GM12874 (cell line): ENCODE results near the gene SIRT5.

ENCODE experiments used
- CTCF ChIP-seq: IDR thresholded peaks from 2 replicates; pipeline ENCODE4 v1.5.1; 2011; ENCODE audit warnings: low read depth, mild to moderate bottlenecking, control low read depth, low read length, moderate library complexity; ENCODE audit not compliant: insufficient read depth

Gene SIRT5

DNA sequence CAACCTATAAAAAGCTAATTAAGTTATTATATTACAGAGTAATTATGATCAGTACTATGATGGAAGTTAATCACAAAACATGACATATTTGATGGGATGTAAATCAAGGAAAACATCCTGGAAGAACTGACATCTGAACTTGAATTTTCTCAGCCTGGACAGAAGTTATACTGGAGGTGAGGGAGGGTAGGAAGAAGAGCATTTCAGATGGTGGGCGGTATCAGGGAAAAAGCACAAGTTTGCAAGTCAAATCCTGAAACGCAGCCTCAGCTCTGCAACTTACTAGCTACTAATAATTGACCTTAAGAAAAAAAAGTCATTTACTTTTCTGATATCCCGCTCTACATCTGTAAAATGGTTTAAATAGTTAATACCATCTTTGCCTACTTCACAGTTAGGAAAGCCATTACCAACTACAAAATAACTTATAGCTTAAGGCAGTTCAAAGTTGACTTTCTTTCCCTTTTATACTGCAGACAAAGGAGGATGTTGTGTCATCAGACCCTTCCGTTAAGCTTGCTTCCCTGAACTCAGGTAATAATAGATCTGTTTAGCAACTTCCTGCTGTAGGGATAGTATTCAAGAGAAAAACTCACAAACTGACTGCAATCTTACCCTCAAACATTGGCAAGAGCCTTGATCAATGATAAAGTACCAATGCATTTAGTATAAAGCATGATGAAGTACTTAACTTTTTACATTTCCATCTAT, 61.7 kb downstream of the SIRT5 start:
- no peak for TF ChIP-seq CTCF

- TF ChIP-seq CTCF = no peak
Observed at GRCh38 chr6:13638014-13638413, 63.6 kb downstream of the SIRT5 start.

DNA sequence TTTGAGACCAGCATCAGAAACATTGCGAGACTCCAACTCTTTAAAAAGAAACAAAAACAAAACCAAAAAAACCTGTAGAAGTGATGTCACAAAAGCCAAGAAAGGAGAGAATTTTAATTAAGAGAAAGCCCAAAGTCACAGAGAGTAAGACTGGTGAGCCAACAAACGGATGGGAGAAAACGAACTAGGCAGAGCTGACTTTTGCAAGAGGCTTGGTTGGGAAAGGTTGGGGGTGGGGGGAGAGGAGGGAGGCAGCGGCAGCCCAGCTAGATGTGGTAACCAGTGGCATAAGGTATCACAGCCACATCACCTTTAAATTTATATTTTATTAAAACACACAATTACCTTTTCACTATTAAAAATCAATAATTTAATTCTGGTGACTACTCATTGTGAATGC, 64.2 kb downstream of the SIRT5 start:
- TF ChIP-seq CTCF = no peak

GRCh38 chr6:13641315-13641714, 66.9 kb downstream of the SIRT5 start:
- TF ChIP-seq CTCF = no peak

DNA sequence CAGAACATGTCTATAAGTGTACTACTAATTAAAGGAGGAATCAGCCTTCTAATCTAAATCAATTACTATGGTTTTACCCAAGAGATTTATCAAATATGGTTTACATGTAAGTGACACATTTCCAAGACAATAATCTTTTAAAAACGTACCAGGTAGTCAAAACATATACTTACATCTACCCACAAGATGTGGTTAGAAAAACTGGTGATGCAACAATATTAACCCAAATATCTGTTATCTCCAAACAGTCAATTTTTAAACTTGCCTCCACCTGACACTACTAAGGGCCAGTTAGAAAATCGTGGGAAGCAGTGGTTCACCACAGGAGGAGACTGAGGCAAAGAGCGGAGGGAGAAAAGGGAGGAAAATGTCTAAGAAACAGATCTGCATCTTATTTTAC, 68.7 kb downstream of the SIRT5 start:
- TF ChIP-seq CTCF = no peak

- TF ChIP-seq CTCF = no peak
Observed at GRCh38 chr6:13648850-13649249, 74.4 kb downstream of the SIRT5 start.

GRCh38 chr6:13649393-13649792, 75.0 kb downstream of the SIRT5 start:
- no peak for TF ChIP-seq CTCF

DNA sequence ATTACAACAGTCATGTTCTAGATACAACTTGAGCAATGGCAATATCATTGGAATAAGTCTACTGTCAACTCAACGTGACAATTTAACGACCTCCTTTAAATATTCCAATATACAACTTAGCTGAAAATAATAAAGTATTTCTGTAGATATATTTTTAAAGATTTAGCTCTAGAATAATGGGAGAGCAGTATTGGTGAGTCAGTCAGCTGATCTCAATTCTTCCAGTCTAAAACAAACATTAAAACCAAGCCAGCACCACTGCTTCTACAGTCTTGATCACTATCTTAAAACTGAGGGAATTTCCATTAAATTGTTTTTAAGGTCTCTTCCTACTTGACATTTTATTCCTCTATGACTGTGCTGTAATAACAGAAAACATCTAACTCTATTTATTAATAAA, 78.9 kb downstream of the SIRT5 start:
- no peak for TF ChIP-seq CTCF
